HG03469 (cell line): ENCODE measurements around the gene FARP1.

ENCODE experiments used
- ATAC-seq: cut with Tn5 transposase; IDR thresholded peaks from one replicate; pipeline ENCODE4 v1.9.1; 2021; ENCODE audit warnings: mild to moderate bottlenecking, moderate library complexity, moderate number of reproducible peaks; ENCODE audit not compliant: unreplicated experiment

FARP1 gene

DNA sequence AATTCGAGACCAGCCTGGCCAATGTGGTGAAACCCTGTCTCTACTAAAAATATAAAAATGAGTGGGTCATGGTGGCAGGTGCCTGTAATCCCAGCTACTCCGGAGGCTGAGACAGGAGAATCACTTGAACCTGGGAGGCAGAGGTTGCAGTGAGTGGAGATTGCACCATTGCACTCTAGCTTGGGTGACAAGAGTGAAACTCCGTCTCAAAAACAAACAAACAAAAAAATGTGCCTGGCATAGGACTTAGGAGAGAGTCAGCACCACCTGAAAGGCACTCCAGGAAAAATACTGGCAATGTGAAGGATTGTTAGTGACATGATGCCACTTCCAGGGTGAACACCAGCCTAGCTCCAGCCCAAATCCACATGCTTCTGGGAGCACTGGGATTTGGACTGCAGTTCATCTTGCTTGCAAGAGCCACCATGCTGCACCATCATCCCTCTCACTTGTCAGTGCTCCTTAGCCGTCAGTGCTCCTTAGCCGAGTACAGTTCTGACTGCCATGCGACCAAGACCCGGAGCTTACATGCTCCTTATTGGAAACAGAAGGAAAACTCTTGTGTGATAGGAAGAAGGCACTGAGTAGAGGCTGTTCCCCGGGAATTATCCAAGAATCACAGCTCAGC is 179.3 kb downstream of the FARP1 start:
- no peak for ATAC-seq

- ATAC-seq, result no peak
These were observed 181.2 kb downstream of the FARP1 start for GRCh38 chr13:98324105-98324504.

DNA sequence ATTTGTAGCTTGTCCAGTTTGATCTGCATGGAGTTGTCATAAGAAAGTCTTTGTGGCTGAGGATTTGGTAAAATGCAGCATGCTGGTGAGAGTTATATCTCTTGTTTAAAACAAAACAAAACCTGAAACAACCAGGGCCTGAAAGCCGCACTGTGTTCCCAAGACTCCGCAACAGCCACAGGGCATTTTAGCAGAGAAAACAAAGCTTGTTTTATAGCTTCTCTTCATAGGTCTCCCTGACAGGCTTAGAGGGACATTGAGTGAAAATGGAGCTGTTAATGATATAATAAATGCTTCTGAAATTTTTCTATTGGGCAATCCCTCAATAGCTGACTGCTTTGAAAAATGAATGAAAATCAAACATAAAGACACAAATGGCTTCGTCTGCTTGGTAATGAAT is 182.8 kb downstream of the FARP1 start:
- no peak for ATAC-seq

DNA sequence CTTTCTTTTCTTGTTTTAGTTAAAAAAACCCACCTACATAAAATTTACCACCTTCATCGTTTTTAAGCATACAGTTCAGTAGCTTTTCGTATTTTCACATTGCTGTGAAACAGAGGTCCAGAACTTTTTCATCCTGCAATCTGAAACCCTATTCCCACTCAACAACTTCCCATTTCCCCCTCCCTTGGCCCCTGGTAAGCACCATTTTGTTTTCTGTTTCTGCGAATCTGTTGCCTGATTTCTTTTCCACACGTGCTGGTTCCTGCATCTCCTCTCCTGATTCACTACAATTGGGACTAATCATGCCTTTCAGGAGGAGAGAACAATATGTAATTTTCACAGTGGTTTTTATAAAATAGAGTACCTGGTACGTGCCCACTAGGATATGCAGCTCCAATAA is 183.4 kb downstream of the FARP1 start:
- ATAC-seq, result no peak

GRCh38 chr13:98327371-98328270 is 184.7 kb downstream of the FARP1 start:
- no peak for ATAC-seq

- no peak for ATAC-seq
These were observed 185.6 kb downstream of the FARP1 start for GRCh38 chr13:98328511-98328910.

DNA sequence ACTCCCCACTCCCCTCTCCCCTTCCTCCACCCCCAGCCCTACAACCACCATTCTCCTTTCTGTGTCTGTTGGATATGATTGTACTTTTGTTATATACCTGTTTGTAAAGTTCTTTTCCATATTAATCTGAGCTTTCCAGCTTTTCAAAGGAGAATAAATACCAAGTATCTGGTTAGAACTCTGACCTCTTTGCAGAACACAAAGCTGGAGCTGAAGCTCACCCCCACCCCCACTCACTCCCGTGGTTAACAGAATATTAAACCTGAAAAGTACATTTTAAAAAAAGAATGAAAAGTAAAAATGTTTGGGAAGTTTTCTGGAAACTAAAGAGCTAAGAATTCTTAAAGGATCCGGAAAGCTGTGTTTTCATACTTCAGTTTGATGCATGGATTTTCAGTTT is 189.3 kb downstream of the FARP1 start:
- ATAC-seq, result no peak

DNA sequence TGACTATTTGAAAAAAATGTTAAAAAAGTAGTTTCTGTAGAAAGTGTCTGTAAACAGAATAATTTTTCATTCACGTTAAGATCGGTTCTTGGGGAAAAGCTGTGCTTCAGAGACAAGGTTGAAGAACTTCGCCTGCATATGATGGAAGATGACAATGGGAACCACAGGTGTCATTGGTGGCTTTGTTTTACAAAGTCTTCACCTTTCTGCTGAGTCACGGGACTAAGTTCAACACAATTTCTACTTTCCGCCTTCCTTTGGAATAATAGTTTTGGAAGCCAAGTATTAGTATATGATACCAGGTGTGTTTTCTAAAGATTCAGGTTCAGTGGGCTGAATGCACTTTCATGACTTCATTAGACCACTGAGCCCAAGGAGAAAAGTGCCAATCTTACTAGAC is 189.8 kb downstream of the FARP1 start:
- no peak for ATAC-seq

GRCh38 chr13:98333486-98333885 is 190.6 kb downstream of the FARP1 start:
- no peak for ATAC-seq

GRCh38 chr13:98334620-98335205 is 191.8 kb downstream of the FARP1 start:
- no peak for ATAC-seq

DNA sequence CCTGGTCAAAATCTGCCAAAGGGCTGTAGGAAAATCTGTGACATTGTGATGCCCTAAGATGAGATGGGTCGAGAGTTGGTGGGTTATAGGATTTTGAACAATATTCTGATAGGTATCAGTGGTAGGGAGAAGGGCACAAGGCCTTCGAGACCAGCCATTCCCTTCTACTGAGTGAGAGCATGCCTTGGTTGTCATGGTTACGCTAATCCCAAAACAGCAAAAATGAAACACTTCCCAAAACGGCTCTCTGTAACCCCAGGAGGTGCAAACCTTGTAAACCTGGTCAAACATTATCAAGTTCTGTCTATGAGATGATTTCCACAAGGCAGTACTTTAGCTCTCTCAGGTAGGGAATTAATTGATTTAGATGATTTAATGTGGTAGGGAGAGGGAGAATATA is 192.8 kb downstream of the FARP1 start:
- ATAC-seq, result no peak

- ATAC-seq, result no peak
These were observed 195.4 kb downstream of the FARP1 start for GRCh38 chr13:98338310-98338709.

- no peak for ATAC-seq
These were observed 197.0 kb downstream of the FARP1 start for GRCh38 chr13:98339684-98340425.

DNA sequence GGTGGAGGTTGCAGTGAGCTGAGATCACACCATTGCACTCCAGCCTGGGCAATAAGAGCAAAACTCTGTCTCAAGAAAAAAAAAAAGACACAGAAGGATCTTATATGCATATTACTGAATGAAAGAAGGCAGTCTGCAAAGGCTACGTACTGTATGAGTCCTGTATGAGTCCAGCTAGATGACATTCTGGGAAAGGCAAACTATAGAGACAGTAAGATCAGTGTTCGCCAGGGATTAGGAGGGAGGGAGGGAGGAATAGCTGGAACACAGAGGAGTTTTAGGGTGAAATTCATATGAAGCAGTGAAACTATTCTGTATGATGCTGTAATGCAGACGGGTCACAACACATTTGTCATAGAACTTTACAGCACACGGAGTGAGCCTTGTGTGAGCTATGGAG is 200.1 kb downstream of the FARP1 start:
- ATAC-seq, result no peak

DNA sequence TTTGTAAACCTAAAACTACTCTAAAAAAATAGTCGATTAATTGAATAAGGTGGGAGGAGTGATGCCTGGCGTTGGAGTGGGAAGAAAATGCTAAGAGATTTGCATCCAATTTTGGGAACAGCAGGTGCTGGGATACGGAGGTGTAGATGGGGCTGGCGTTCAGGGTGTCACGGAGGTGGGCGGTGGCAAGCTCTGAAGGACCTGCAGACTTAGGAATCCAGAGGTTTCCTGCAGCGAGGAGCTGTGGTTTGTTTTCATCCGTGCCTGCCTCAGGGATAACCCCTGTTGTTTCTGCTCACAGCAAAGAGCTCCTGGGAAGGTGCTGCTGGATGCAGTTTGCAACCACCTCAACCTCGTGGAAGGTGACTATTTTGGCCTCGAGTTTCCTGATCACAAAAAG is 200.6 kb downstream of the FARP1 start:
- no peak for ATAC-seq

DNA sequence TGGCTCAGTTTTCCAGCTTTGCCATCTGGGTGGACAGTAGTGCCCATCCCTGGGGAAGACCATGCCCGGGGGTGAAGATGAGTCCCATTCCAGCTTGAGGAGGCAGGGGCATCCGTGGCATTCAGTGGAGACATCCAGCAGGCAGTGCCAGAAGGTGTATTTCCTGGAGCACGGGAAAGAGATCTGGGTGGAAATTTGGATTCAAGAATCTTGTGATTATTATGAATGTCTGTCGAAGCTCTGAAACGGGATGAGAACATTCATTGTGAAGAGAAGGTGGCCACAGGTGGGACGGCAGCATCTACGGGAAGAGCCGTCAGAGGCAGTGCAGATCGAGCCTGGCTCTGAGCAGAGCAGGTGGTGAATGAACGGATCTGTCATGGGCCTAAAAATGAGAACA is 201.5 kb downstream of the FARP1 start:
- ATAC-seq, result no peak

- no peak for ATAC-seq
These were observed 202.4 kb downstream of the FARP1 start for GRCh38 chr13:98345107-98345935.

DNA sequence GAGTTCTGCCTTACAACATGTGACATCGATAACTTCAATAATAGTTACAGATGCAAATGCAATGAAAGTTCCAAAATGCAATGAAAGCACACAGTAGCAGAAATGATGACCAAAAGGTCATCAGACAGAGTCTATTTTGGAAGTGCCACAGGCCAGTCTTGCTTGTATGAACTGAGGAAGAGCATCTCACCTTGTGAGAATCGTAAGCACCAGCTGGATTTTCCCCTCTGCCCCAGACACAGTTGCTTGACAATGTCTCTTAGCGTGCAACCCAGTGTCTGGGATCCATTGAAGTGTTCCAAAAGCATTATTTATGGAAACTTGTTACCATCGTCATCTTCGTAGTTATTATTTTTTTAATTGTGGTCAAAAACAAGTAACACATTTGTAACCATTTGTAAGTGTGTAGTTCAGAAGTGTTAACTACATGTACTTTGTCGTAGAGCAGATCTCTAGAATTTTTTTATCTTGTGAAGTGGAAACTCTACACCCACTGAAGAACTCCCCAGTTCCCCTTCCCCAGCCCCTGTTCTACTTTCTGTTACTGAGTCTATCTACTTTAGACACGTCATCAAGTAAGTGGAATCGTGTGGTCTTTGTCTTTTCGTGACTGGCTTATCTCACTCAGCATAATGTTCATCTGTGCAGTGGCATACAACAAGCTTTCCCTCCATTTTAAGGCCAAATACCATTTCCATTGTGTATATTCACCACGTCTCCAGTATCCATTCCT is 204.2 kb downstream of the FARP1 start:
- ATAC-seq, result no peak

GRCh38 chr13:98347756-98348155 is 204.9 kb downstream of the FARP1 start:
- ATAC-seq, result no peak
